Subcutaneous abdominal adipose tissue (tissue), 5 donors: ENCODE data around the gene CPED1.

Experiments used
- H3K27ac ChIP-seq: one replicate; pipeline ENCODE4 v1.7.0; 2013; ENCODE audit warnings: low read depth, mild to moderate bottlenecking, inconsistent platforms, low read length, moderate library complexity
- H3K27me3 ChIP-seq, 5 donors: one replicate each; pipeline ENCODE4 v1.7.0; 2013; ENCODE audit warnings: low read length in 5 of 5, inconsistent platforms in 1 of 5; ENCODE audit not compliant: control insufficient read depth in 5 of 5, insufficient read depth in 4 of 5
- H3K36me3 ChIP-seq, 5 donors: one replicate each; pipeline ENCODE4 v1.7.0; 2013; ENCODE audit warnings: low read length in 5 of 5; ENCODE audit not compliant: control insufficient read depth in 5 of 5, insufficient read depth in 5 of 5
- H3K4me1 ChIP-seq, 5 donors: one replicate each; pipeline ENCODE4 v1.7.0; 2013; ENCODE audit warnings: low read length in 5 of 5, mild to moderate bottlenecking in 3 of 5, moderate library complexity in 1 of 5; ENCODE audit not compliant: control insufficient read depth in 5 of 5, insufficient read depth in 5 of 5
- H3K4me3 ChIP-seq, 5 donors: one replicate each; pipeline ENCODE4 v1.7.0; 2013; ENCODE audit warnings: low read length in 5 of 5, low read depth in 1 of 5
- H3K9ac ChIP-seq, 5 donors: one replicate each; pipeline ENCODE4 v1.7.0; 2013; ENCODE audit warnings: low read length in 5 of 5, mild to moderate bottlenecking in 4 of 5, moderate library complexity in 3 of 5
- H3K9me3 ChIP-seq, 5 donors: one replicate each; pipeline ENCODE4 v1.7.0; 2013; ENCODE audit warnings: low read length in 5 of 5; ENCODE audit not compliant: control insufficient read depth in 5 of 5
- donor health status: healthy.
- donor health status: healthy.
- donor health status: healthy.
- donor health status: healthy.
- donor health status: healthy.

The CPED1 gene

DNA sequence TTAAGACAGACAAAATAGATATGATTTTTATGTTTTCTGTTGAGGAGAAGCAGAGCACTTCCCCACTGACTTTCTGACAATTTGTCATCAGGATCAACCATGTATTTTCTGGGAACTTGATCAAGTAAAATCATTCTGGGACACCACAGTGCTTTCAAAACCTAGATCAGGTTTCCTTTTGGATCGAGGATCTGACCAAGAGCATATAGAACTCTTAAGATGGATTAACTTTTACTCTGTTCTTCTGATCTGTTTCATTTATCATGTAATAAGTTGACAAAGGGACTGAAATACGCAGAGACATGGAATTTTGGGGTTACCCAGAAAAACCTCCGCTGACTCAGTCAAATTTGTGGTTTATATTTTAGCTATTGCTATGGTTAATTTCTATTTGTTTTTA is 204.3 kb downstream of the CPED1 start:
- H3K4me3 ChIP-seq = no peak overlapping the region
- H3K9ac ChIP-seq = no peak overlapping the region
- no peaks in the 10 kb centered on the region for H3K9me3 ChIP-seq
- peaks cover 0 to 6% (median 0%) of the 10 kb centered on the region in 5 donors for H3K36me3 ChIP-seq
- H3K27me3 ChIP-seq = no peaks in the 10 kb centered on the region
- peaks cover 0 to 8% (median 6%) of the 10 kb centered on the region in 5 donors for H3K4me1 ChIP-seq
- H3K27ac ChIP-seq = no peak overlapping the region

- H3K36me3 ChIP-seq = peaks cover 0 to 6% (median 0%) of the 10 kb centered on the region in 5 donors
- no peaks in the 10 kb centered on the region for H3K27me3 ChIP-seq
- no peaks in the 10 kb centered on the region for H3K9me3 ChIP-seq
- H3K4me1 ChIP-seq = peaks cover 0 to 8% (median 8%) of the 10 kb centered on the region in 5 donors
- H3K9ac ChIP-seq = no peak overlapping the region
- H3K4me3 ChIP-seq = no peak overlapping the region
- no peak overlapping the region for H3K27ac ChIP-seq
Measured at GRCh38 chr7:121195010-121195409, 206.5 kb downstream of the CPED1 start.

- Histone ChIP-seq H3K36me3 (peaks cover 0 to 6% (median 0%) of the 10 kb centered on the region in 5 donors), H3K4me1 (peaks cover 0 to 8% (median 8%) of the 10 kb centered on the region in 5 donors), H3K9me3 (no peaks in the 10 kb centered on the region), H3K4me3 (no peak overlapping the region), H3K9ac (no peak overlapping the region), H3K27ac (no peak overlapping the region), H3K27me3 (no peaks in the 10 kb centered on the region)
Measured at GRCh38 chr7:121195874-121196273, 207.4 kb downstream of the CPED1 start.

DNA sequence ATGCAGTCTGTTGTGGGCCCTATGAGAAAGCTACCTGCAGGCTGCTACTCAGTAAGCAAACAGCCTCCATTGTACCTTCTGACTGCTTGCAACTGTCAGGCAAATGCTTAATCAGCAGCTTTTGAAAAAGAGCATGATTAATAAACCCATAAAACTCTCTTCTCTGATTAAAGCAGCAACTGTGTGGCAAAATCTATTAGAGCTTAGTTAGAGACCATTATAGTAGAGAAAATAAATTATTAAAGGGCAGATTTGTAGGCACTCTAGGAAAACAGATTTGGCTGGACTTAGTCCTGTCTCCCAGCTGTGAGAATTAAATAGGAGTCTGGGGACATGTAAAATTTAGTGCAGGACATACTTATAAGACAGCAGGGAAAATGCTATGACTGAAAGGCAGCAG is 207.8 kb downstream of the CPED1 start:
- no peak overlapping the region for H3K27ac ChIP-seq
- H3K36me3 ChIP-seq = peaks cover 0 to 6% (median 0%) of the 10 kb centered on the region in 5 donors
- H3K9ac ChIP-seq = no peak overlapping the region
- no peaks in the 10 kb centered on the region for H3K9me3 ChIP-seq
- H3K4me1 ChIP-seq = peaks cover 0 to 8% (median 8%) of the 10 kb centered on the region in 5 donors
- no peaks in the 10 kb centered on the region for H3K27me3 ChIP-seq
- H3K4me3 ChIP-seq = no peak overlapping the region

DNA sequence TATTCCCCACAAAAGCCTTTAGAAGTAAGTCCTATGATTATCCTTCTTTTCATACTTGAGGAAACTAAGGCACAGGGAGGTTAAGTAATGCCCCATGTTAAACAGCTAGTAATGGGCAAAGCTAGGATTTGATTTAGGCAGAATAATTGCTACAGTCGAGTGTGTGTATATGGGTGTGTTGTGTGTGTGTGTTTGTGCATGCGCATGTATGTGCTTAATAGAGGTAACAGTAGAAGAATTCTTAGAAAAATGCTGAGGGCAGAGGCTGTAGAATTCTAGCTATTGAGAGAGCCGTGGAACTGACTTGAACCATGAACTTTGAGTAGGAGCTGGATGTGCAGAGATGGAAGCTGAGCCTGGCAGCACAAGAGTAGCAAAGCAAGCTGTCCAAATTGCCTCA is 208.9 kb downstream of the CPED1 start:
- Histone ChIP-seq H3K9ac (no peak overlapping the region), H3K4me3 (no peak overlapping the region)

GRCh38 chr7:121198502-121198901 is 210.0 kb downstream of the CPED1 start:
- Histone ChIP-seq H3K4me1 (peaks cover 0 to 8% (median 8%) of the 10 kb centered on the region in 5 donors), H3K36me3 (peaks cover 0 to 5% (median 3%) of the 10 kb centered on the region in 5 donors), H3K9me3 (no peaks in the 10 kb centered on the region), H3K27me3 (no peaks in the 10 kb centered on the region), H3K27ac (no peak overlapping the region), H3K9ac (no peak overlapping the region), H3K4me3 (no peak overlapping the region)

More for the DNA sequence above, 208.9 kb downstream of the CPED1 start:
- Histone ChIP-seq H3K36me3 (peaks cover 0 to 6% (median 3%) of the 10 kb centered on the region in 5 donors), H3K27me3 (no peaks in the 10 kb centered on the region), H3K27ac (no peak overlapping the region), H3K9me3 (no peaks in the 10 kb centered on the region), H3K4me1 (peaks cover 0 to 8% (median 8%) of the 10 kb centered on the region in 5 donors)

DNA sequence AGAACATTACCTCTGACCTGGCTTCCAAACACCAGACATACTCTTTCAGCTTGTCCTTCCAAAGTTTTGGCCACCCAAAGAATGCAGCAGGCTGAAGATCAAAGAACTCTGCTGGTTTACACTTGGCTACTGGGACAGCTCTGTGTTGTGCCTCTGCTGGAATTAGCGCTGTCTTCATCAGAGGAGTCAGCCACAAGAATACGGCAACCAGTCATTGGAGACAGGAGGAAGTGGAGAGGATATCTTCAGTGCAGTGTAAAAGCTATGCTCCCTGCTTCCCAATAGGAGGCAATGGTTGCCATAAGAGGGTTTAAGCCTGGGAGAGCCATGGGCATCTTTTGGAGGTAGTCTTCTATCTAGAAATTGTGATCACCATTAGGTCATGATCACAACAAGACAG is 213.6 kb downstream of the CPED1 start:
- H3K27me3 ChIP-seq = no peaks in the 10 kb centered on the region
- no peak overlapping the region for H3K4me3 ChIP-seq
- no peak overlapping the region for H3K27ac ChIP-seq
- no peak overlapping the region for H3K9ac ChIP-seq
- H3K4me1 ChIP-seq = peaks cover 0 to 3% (median 0%) of the 10 kb centered on the region in 5 donors
- peaks cover 0 to 2% (median 0%) of the 10 kb centered on the region in 5 donors for H3K9me3 ChIP-seq
- H3K36me3 ChIP-seq = peaks cover 0 to 8% (median 7%) of the 10 kb centered on the region in 5 donors

DNA sequence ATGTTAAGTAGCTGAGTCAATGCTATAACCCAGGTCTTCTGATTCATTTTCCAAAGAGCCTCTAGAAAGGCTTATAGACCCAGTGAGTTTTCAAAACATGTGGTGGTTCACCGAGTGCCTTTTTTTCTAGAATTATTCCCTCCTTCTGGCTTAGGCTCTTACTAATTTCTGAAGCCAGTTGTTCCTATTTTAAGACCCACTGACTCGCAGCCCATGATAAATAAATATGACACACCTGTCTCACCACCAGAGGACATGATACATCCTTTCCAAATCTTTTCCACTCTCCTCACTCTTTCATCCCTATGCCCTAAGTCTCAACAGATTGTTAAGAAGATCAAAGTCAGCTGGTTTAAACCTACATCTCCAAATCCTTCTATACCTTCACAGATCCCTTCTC is 214.3 kb downstream of the CPED1 start:
- Histone ChIP-seq H3K27me3 (no peaks in the 10 kb centered on the region), H3K36me3 (peaks cover 0 to 8% (median 7%) of the 10 kb centered on the region in 5 donors), H3K9me3 (peaks cover 0 to 2% (median 0%) of the 10 kb centered on the region in 5 donors), H3K27ac (no peak overlapping the region), H3K9ac (no peak overlapping the region), H3K4me3 (no peak overlapping the region), H3K4me1 (peaks cover 0 to 3% (median 0%) of the 10 kb centered on the region in 5 donors)

DNA sequence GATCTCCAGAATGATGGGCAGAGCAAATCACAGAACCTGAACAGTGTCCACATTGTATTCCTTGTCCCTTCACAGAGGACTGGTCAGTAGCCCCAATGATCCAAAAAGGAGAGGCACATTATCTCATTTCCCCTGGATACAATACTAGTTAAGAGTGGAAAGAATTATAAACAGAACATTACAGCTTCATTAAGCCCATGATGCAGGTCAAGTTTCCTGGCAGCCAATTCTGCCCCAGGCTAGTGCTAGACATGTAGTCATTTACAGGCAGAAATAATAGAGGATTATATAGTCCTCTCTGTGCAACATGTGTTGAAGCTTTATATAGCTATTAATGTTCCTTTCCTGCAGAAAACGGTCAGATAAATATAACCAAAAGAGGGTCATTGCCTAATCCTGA is 216.0 kb downstream of the CPED1 start:
- no peak overlapping the region for H3K4me3 ChIP-seq
- no peak overlapping the region for H3K9ac ChIP-seq
- no peaks in the 10 kb centered on the region for H3K4me1 ChIP-seq
- no peak overlapping the region for H3K27ac ChIP-seq
- H3K9me3 ChIP-seq = peaks cover 0 to 2% (median 0%) of the 10 kb centered on the region in 5 donors
- no peaks in the 10 kb centered on the region for H3K27me3 ChIP-seq
- H3K36me3 ChIP-seq = peaks cover 0 to 7% (median 5%) of the 10 kb centered on the region in 5 donors

- H3K27me3 ChIP-seq = no peaks in the 10 kb centered on the region
- peaks cover 0 to 2% (median 0%) of the 10 kb centered on the region in 5 donors for H3K9me3 ChIP-seq
- H3K27ac ChIP-seq = no peak overlapping the region
- H3K4me1 ChIP-seq = no peaks in the 10 kb centered on the region
- H3K4me3 ChIP-seq = no peak overlapping the region
- H3K9ac ChIP-seq = no peak overlapping the region
- peaks cover 0 to 7% (median 5%) of the 10 kb centered on the region in 5 donors for H3K36me3 ChIP-seq
Measured at GRCh38 chr7:121205777-121206176, 217.3 kb downstream of the CPED1 start.
